Measurements from ENCODE around the gene BACE1-AS.

GRCh38 chr11:117273550-117274289, 17.4 kb upstream of the BACE1-AS start:
- no peak for TF ChIP-seq CTCF (IDR thresholded peaks at IDR 0.05)
- TF ChIP-seq POLR2A (IDR thresholded peaks at IDR 0.05): no peak
